ENCODE measurements around the gene ATP9B.

ATP9B gene

DNA sequence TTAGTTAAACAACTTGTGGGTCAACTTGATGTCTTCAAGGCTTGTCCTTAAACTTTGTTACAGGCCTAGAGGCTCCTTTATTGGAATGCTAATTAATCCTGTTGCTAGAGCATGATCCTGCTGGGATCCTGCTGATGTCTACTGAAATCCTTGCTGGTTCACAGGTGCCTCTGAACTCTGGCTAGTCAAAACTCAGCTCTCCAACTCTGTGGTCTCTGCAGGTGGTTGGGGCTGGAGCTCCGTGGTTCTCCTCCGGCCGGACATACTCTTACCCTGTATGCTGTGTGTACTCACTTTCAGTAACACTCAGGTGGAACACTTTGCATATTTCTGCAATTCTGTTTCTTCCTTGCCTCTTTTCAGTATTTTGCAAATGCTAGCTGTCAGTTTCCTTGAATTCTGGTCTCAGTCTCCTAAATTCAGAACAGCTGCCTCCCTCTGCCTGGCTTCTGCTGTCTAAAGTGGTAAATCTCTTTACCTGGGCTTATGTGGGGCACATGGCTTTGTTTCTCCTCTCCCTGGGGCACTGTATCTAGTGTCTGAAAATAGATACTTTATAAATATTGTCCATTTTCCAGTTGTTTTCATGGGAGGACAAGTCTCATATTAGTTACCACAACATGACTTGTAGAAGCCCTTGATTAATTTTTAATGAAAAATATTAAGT is 113.0 kb downstream of the ATP9B start:
- DNase-seq (ENCODE audit: extremely low read depth, low read depth): no peak
- TF ChIP-seq, protein P1, sequence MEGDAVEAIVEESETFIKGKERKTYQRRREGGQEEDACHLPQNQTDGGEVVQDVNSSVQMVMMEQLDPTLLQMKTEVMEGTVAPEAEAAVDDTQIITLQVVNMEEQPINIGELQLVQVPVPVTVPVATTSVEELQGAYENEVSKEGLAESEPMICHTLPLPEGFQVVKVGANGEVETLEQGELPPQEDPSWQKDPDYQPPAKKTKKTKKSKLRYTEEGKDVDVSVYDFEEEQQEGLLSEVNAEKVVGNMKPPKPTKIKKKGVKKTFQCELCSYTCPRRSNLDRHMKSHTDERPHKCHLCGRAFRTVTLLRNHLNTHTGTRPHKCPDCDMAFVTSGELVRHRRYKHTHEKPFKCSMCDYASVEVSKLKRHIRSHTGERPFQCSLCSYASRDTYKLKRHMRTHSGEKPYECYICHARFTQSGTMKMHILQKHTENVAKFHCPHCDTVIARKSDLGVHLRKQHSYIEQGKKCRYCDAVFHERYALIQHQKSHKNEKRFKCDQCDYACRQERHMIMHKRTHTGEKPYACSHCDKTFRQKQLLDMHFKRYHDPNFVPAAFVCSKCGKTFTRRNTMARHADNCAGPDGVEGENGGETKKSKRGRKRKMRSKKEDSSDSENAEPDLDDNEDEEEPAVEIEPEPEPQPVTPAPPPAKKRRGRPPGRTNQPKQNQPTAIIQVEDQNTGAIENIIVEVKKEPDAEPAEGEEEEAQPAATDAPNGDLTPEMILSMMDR (IDR thresholded peaks at IDR 0.05; ENCODE audit: low read depth, low read length): no peak

DNA sequence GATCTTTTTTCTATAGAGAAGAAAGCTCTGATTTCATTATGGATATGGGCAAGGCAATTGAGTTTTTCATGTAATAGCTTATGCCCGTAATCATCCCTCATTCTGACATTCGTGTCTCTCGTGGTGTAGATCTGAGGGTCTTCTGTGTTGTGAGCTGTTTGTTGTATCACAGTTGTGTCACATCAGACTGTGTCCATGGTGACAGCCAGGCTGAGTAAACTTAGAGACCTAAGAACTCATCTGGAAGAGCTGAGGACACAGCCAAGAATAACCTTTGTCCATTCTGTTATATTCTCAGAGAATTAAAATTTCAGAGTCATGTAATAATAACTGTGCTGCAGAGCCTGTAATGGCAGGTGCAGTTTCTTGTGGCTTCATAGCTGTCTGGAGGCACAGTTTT is 116.5 kb downstream of the ATP9B start:
- DNase-seq (ENCODE audit: extremely low read depth, low read depth): no peak
- TF ChIP-seq, protein P1 (IDR thresholded peaks at IDR 0.05; ENCODE audit: low read depth, low read length): no peak

DNA sequence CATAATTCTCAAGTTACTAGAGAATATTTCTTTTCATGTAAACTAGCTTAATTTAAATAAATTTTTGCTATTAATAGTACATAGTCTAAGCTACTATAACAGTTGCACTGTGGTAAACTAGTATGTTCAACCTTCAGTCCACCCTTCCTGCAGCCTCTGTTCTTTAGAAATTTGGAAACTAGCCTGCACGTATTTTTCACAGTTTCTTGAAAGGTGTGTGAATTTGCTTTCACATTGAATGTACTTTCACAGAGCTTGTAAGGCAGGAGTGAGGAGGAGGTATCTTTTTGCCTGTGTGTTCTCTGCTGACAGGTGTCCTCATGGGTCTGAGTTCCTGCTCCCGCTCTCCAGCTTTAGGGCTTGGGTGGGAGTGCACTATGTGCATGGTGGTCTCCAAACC is 117.5 kb downstream of the ATP9B start:
- TF ChIP-seq, protein P1 (IDR thresholded peaks at IDR 0.05; ENCODE audit: low read depth, low read length): no peak

DNA sequence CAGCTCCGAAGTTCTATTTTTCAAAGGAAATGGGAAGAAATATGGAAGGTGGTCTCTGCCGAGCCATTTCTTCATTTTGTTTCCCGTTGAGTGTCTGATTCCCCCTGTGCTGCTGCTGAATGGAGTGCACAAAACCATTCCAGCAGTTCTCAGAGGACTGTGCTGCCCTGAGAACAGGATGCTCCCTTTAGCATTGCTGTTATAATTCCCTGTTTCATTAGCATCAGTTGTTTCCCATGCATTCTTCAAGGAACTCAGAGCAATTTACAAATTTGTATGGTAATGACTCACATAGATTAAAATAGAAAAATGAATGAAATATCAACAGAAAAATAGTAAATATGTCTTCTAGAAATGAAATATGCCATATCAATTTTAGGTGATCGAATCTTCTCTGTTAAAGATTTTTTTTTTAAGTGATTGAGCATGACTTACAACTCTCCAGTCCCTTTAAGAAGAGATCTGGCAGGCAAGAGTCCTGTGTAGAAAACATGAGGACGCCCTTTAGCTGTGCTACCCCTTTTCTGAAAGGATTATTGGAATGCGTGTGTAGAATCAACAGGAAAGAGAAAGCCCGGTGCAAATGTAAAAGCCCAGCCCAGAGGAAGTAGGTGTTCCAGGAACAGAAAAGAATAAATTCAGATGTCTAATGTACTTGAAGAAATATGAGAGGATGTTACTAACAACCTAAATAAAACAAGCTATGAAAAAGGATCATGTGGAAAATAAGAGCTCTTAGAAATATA is 118.5 kb downstream of the ATP9B start:
- DNase-seq (ENCODE audit: extremely low read depth, low read depth): no peak
- TF ChIP-seq, protein P1 (IDR thresholded peaks at IDR 0.05; ENCODE audit: low read depth, low read length): no peak

More for the DNA sequence above, 117.5 kb downstream of the ATP9B start:
- no peak for DNase-seq (ENCODE audit: extremely low read depth, low read depth)

DNA sequence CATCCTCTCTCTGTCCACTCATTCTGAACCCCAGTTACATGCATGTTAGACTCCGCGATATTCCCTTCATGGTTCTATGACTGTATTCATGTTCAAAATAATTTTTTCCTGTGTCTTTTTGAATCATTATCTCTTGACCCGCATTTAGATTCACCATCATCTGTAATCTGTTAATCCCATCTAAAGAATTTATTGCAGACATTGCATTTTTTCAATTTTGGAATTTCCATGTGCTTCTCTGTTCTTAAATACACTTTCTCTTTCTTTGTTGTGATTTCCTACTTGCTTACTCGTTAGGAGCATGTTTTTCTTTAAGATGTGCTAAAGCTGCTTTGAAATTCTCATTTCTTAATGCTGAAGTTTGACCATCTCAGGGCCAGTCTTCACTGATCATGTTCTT is 122.2 kb downstream of the ATP9B start:
- DNase-seq (ENCODE audit: extremely low read depth, low read depth): no peak
- TF ChIP-seq, protein P1 (IDR thresholded peaks at IDR 0.05; ENCODE audit: low read depth, low read length): no peak

DNA sequence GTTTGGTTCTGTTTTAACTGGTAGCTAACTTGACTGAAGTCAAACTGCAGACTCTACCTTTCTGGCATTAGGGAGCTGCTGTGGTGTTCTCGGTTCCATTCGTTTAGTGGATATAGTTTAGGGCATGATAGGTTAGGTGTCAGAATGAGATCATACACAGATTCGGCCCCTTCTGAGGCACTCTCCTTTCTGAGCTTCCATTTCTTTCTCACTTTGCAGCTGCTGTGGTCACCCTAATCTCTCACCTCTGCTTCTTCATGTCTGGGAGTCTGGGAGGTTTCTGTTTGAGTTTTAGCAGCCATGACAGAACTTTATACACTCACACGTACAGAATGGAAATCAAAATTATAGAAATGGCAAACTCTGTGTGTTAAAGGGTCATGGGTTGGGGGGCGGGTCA is 122.8 kb downstream of the ATP9B start:
- no peak for DNase-seq (ENCODE audit: extremely low read depth, low read depth)
- TF ChIP-seq, protein P1 (IDR thresholded peaks at IDR 0.05; ENCODE audit: low read depth, low read length): no peak

DNA sequence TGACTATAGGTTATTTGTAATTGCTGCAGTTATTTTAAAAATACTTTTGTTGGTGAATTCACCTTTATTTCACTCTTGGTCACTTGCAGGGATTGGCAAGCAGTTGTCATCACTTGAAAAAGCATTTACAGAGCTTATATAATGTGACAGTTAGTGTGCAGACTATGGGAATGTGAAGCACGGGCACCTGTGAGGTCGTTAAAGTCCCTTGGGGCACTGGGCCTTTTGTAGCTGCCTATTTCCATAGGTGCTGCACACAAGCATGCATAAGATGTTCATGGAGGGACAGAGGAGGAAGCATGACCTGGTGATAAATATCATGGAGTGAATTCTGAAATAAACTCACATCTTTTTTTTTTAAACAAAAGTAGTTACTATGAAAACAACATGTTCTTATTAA is 124.6 kb downstream of the ATP9B start:
- TF ChIP-seq, protein P1 (IDR thresholded peaks at IDR 0.05; ENCODE audit: low read depth, low read length): no peak
- no peak for DNase-seq (ENCODE audit: extremely low read depth, low read depth)
